GM19397 (cell line): Measurements from ENCODE around the gene CDC6.

ENCODE experiments used
- ATAC-seq: cut with Tn5 transposase; IDR thresholded peaks from one replicate; pipeline ENCODE4 v1.9.1; 2021; ENCODE audit warnings: mild to moderate bottlenecking, moderate library complexity; ENCODE audit not compliant: unreplicated experiment

Gene CDC6

DNA sequence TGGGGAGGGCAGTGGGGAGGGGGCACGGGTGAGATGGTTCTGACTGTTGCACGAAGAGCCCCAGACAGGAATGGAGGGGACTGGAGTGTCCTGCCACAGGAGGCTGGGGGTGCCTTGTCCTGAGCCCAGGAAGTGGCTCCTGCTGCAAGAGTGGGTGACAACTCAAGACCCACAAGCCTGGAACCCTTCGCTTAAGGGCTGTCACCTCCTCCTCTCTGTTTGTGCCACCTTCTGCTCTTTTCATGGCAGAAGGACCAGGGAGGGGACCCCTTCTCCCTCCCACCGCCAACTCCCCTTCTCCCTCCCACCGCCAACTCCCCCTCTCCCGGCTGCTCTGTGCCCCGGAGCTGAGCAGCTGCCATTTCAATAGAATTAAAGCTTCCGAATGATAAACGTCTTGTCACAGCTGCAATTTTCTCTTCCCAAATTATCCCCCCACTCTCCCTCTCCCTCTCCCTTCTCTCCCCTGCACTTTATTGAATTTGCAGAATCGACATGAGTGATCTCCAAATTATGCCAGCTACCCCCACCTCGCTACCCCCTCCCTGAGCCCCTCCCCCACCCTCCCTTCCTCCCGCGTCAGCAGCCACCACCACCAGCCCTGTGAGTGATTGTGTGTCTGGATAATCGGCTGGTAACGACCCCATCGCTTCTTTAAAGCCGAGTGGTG lies 63.1 kb downstream of the CDC6 start:
- ATAC-seq: no peak

DNA sequence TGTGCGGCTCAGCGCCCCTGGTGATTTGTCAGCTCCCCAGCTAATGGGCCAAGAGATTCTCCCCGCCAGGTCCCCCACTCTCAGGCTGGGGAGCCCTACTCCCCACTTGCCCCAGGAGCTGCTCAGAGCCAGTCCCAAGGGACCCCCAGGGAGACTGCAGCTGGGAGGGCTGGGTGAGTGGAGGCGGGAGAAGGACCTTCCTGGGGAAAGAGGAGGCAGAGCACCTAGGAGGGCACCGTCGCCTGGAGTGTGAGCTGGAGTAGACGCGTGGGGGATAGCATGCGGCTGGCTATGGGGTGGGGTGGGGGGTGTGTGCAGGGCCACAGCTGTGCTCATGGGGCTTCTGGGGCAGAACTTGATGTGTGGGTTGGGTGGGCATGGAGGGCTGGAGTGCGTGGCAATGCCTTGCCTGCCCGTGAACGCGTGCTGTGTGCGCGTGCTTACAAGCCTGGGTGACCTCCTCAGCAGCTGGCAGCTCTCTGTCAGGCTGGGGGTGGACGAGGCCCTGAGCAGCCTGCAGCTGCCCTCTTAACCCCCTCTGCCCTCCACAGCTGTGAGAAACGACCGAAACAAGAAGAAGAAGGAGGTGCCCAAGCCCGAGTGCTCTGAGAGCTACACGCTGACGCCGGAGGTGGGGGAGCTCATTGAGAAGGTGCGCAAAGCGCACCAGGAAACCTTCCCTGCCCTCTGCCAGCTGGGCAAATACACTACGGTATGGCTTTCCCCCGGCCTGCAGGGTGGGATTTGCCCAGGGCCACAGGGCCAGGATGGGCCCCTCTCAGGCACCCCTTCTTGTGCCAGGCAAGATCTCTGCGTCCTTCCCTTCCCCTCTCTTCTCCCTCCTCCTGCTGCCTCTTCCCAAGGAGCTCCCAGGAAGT lies 63.9 kb downstream of the CDC6 start:
- no peak for ATAC-seq

DNA sequence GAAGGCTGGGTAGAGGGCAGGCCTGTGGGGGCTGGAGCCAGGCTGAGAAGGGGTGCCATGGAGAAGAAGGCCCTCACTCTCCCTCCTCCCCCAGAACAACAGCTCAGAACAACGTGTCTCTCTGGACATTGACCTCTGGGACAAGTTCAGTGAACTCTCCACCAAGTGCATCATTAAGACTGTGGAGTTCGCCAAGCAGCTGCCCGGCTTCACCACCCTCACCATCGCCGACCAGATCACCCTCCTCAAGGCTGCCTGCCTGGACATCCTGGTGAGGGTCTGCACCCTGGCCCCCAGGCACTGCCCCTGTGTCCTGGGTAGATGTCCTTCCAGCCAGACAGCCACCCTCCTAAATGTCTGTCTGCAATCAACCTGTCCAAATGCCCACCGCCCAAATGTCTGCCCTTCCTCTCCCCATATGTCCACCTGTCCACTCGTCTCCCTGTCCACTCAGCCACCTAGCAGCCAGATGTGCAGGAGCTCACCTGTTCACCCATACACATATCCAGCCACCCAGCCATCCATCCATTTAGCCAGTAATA lies 64.6 kb downstream of the CDC6 start:
- no peak for ATAC-seq

DNA sequence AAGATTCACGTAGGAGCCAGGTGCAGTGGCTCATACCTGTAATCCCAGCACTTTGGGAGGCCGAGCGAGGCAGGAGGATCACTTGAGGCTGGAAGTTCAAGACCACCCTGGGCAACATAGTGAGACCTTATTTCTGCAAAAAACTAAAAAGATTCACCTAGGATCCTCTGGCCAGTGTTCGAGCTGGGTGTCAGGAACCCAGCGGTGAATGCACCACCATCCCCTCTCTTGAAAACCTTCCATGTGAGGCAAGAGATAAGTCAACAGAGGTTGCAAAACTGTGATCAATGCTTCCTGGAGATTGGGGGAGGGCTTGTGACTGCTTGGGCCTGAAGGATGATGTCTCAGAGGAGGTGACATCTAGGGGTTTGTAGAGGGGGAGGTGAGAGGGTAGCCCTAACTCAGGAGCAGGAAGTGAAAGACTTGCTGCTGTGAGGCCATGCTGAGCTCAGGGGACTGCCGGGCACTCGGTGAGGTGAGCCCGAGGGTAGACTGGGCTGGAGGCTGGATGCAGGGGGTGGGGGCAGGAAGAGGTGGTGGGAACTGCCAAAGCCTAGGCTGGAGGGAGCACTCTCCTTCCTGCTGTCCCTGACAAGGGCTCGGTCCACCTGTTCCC lies 65.2 kb downstream of the CDC6 start:
- no peak for ATAC-seq
